Astrocyte of the spinal cord (primary cell): ENCODE measurements around the gene DRAP1.
"Not testable (repeated sequence)": the region's sequence is repeated elsewhere in the genome, so short reads cannot be mapped to it uniquely, and the experiment has no call there.

Experiments used
- DNase-seq: peaks from one replicate; pipeline ENCODE4 v3.0.0; 2011; ENCODE audit warnings: low read depth, low spot score
- H3K4me3 ChIP-seq: 2 replicates; pipeline ENCODE4 v1.5.1; 2011; ENCODE audit warnings: low read depth, mild to moderate bottlenecking, low read length, moderate library complexity
- CTCF ChIP-seq: IDR thresholded peaks from 2 replicates; pipeline ENCODE4 v1.5.1; 2012; ENCODE audit warnings: low read depth, mild to moderate bottlenecking, low read length, inconsistent platforms
- in situ Hi-C: cut with HindIII; loops from 2 replicates; pipeline ENCODE4 v1.10.0; 2017; ENCODE audit warnings: low sequenced_read_pairs

DRAP1 gene

GRCh38 chr11:65945941-65946558 lies 26.8 kb downstream of the DRAP1 start:
- in situ Hi-C loops: no loop called here
- no peak for TF ChIP-seq CTCF
- DNase-seq: no peak
- no peak overlapping the region for H3K4me3 ChIP-seq

- in situ Hi-C loops: no loop called here
- H3K4me3 ChIP-seq: no peak overlapping the region
- DNase-seq: no peak
- no peak for TF ChIP-seq CTCF
Measured at GRCh38 chr11:65946655-65947054, 27.4 kb downstream of the DRAP1 start.

- in situ Hi-C loops: no loop called here
- no peak for TF ChIP-seq CTCF
- no peak overlapping the region for H3K4me3 ChIP-seq
- no peak for DNase-seq
Measured at GRCh38 chr11:65947133-65947532, 27.9 kb downstream of the DRAP1 start.

GRCh38 chr11:65947603-65948125 lies 28.4 kb downstream of the DRAP1 start:
- DNase-seq: no peak
- in situ Hi-C loops: no loop called here
- TF ChIP-seq CTCF: no peak
- no peak overlapping the region for H3K4me3 ChIP-seq

GRCh38 chr11:65950711-65951110 lies 31.5 kb downstream of the DRAP1 start:
- H3K4me3 ChIP-seq, DNase-seq, in situ Hi-C loops: not testable (repeated sequence)

GRCh38 chr11:65951641-65952040 lies 32.4 kb downstream of the DRAP1 start:
- H3K4me3 ChIP-seq, in situ Hi-C loops, DNase-seq: not testable (repeated sequence)

GRCh38 chr11:65952052-65952521 lies 32.9 kb downstream of the DRAP1 start:
- in situ Hi-C loops: no loop called here
- no peak for DNase-seq
- no peak for TF ChIP-seq CTCF
- no peak overlapping the region for H3K4me3 ChIP-seq
